ENCODE results near the gene CCNYL1. TPM values are rescaled to one million over a fixed set of nuclear protein-coding genes. Genes with fewer than 3 reads are reported as not detected.

The CCNYL1 gene
- total RNA-seq, 1 donor from 2014 or later = 7.1 TPM

- no peak for DNase-seq (ENCODE audit: extremely low spot score in 2 of 2)
- H3K36me3 ChIP-seq = no peaks in the 10 kb centered on the region
- no peaks in the 10 kb centered on the region for H3K4me1 ChIP-seq
- no peaks in the 10 kb centered on the region for H3K9me3 ChIP-seq
- TF ChIP-seq POLR2AphosphoS5 (IDR thresholded peaks at IDR 0.05; ENCODE audit: insufficient read depth in 1 of 2, low read depth in 1 of 2) (no peak), CTCF (IDR thresholded peaks at IDR 0.05) (no peak), POLR2A (IDR thresholded peaks at IDR 0.05) (no peak)
- H3K27ac ChIP-seq = no peak overlapping the region
- intact Hi-C loops (cut with DNase I) = no loop called here
- H3K4me3 ChIP-seq = no peak overlapping the region
- H3K27me3 ChIP-seq = no peaks in the 10 kb centered on the region
Measured at GRCh38 chr2:207802650-207803049, 91.2 kb downstream of the CCNYL1 start.

Small RNA genes within 50 kb of the gene (small RNA-seq; reads per million reads assigned to genes)
- gene RF00019 (not detected), gene RNU6-664P (not detected)

Other genes with a start within 250 kb of the CCNYL1 start
- gene CREB1, start 181.7 kb upstream of the CCNYL1 start, total RNA-seq = 27.3 TPM
- gene METTL21A, start 86.2 kb upstream of the CCNYL1 start, total RNA-seq = 7.6 TPM
- gene FZD5, start 58.3 kb downstream of the CCNYL1 start, total RNA-seq = 9.3 TPM

All from vagina (tissue), 2 donors.